ENCODE results near the gene RERE. TPM values are rescaled to one million over a fixed set of nuclear protein-coding genes. Genes with fewer than 3 reads are reported as not detected.

Gene RERE
- total RNA-seq, 1 donor from 2014 or later = 252 TPM

DNA sequence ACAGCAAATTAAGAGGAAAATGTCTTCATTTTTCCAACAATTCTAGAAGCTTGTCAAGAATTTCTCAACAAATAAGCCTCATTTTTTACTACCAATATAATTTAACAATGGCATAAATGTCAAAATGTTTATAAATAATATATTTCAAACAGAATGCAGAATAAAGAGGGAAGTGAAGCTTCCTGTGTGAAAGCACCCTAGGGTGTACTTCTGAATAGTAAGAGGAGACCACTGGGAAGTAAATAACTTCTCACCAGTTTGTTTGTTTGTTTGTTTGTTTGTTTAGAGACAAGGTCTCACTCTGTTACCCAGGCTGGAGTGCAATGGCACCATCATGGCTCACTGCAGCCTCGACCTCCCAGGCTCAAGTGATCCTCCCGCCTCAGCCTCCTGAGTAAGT, 255.2 kb downstream of the RERE start:
- DNase-seq = no peak
- Mint-ChIP-seq H3K4me1 (ENCODE audit: low read depth, unreplicated experiment) (peaks cover 30% of the 10 kb centered on the region), H3K27ac (ENCODE audit: unreplicated experiment) (no peak overlapping the region), H3K9me3 (ENCODE audit: unreplicated experiment) (peaks cover 8% of the 10 kb centered on the region), H3K27me3 (ENCODE audit: unreplicated experiment) (peaks cover 9% of the 10 kb centered on the region), H3K36me3 (ENCODE audit: unreplicated experiment) (no peaks in the 10 kb centered on the region), H3K4me3 (ENCODE audit: unreplicated experiment) (no peak overlapping the region)
- TF ChIP-seq CTCF (IDR thresholded peaks at IDR 0.05; ENCODE audit: partially characterized antibody, unreplicated experiment) = no peak

GRCh38 chr1:8560611-8561544, 256.6 kb downstream of the RERE start:
- peak overlapping the region; percentile 1 for H3K4me3 Mint-ChIP-seq (ENCODE audit: unreplicated experiment)
- H3K27ac Mint-ChIP-seq (ENCODE audit: unreplicated experiment) = no peak overlapping the region
- no peak for DNase-seq
- H3K4me1 Mint-ChIP-seq (ENCODE audit: low read depth, unreplicated experiment) = peaks cover 26% of the 10 kb centered on the region
- peaks cover 15% of the 10 kb centered on the region for H3K9me3 Mint-ChIP-seq (ENCODE audit: unreplicated experiment)
- TF ChIP-seq CTCF (IDR thresholded peaks at IDR 0.05; ENCODE audit: partially characterized antibody, unreplicated experiment) = peak; percentile 82
- H3K36me3 Mint-ChIP-seq (ENCODE audit: unreplicated experiment) = no peaks in the 10 kb centered on the region
- peaks cover 9% of the 10 kb centered on the region for H3K27me3 Mint-ChIP-seq (ENCODE audit: unreplicated experiment)

GRCh38 chr1:8560035-8560434, 257.4 kb downstream of the RERE start:
- Mint-ChIP-seq H3K27ac (ENCODE audit: unreplicated experiment) (no peak overlapping the region), H3K4me1 (ENCODE audit: low read depth, unreplicated experiment) (peaks cover 26% of the 10 kb centered on the region), H3K9me3 (ENCODE audit: unreplicated experiment) (peaks cover 15% of the 10 kb centered on the region), H3K36me3 (ENCODE audit: unreplicated experiment) (no peaks in the 10 kb centered on the region), H3K4me3 (ENCODE audit: unreplicated experiment) (no peak overlapping the region), H3K27me3 (ENCODE audit: unreplicated experiment) (peaks cover 5% of the 10 kb centered on the region)
- no peak for TF ChIP-seq CTCF (IDR thresholded peaks at IDR 0.05; ENCODE audit: partially characterized antibody, unreplicated experiment)
- no peak for DNase-seq

GRCh38 chr1:8555582-8555981, 261.9 kb downstream of the RERE start:
- DNase-seq = no peak
- Mint-ChIP-seq H3K4me3 (ENCODE audit: unreplicated experiment) (no peak overlapping the region), H3K4me1 (ENCODE audit: low read depth, unreplicated experiment) (peaks cover 25% of the 10 kb centered on the region), H3K36me3 (ENCODE audit: unreplicated experiment) (peaks cover 3% of the 10 kb centered on the region), H3K27ac (ENCODE audit: unreplicated experiment) (no peak overlapping the region), H3K9me3 (ENCODE audit: unreplicated experiment) (peaks cover 16% of the 10 kb centered on the region), H3K27me3 (ENCODE audit: unreplicated experiment) (peaks cover 10% of the 10 kb centered on the region)
- no peak for TF ChIP-seq CTCF (IDR thresholded peaks at IDR 0.05; ENCODE audit: partially characterized antibody, unreplicated experiment)

GRCh38 chr1:8554956-8555534, 262.4 kb downstream of the RERE start:
- no peak for TF ChIP-seq CTCF (IDR thresholded peaks at IDR 0.05; ENCODE audit: partially characterized antibody, unreplicated experiment)
- Mint-ChIP-seq H3K27me3 (ENCODE audit: unreplicated experiment) (peaks cover 10% of the 10 kb centered on the region), H3K9me3 (ENCODE audit: unreplicated experiment) (peaks cover 16% of the 10 kb centered on the region), H3K27ac (ENCODE audit: unreplicated experiment) (no peak overlapping the region), H3K4me1 (ENCODE audit: low read depth, unreplicated experiment) (peaks cover 22% of the 10 kb centered on the region), H3K36me3 (ENCODE audit: unreplicated experiment) (peaks cover 3% of the 10 kb centered on the region), H3K4me3 (ENCODE audit: unreplicated experiment) (no peak overlapping the region)
- no peak for DNase-seq

Data from glutamatergic neuron (in vitro differentiated cells).